HUES64 (cell line): ENCODE data around the gene PIMREG. TPM values are rescaled to one million over a fixed set of nuclear protein-coding genes. Genes with fewer than 3 reads are reported as not detected.

Experiments
- H3K27ac ChIP-seq: 2 replicates; pipeline ENCODE4 v1.7.0; 2013; ENCODE audit warnings: low read depth, low read length, inconsistent platforms
- H3K27me3 ChIP-seq: 2 replicates; pipeline ENCODE4 v1.6.1; 2013; ENCODE audit warnings: mild to moderate bottlenecking, low read length; ENCODE audit not compliant: insufficient read depth
- H3K36me3 ChIP-seq: 2 replicates; pipeline ENCODE4 v1.6.1; 2013; ENCODE audit warnings: mild to moderate bottlenecking, low read length; ENCODE audit not compliant: insufficient read depth
- H3K4me1 ChIP-seq: 2 replicates; pipeline ENCODE4 v1.6.1; 2013; ENCODE audit warnings: mild to moderate bottlenecking, low read length, moderate library complexity; ENCODE audit not compliant: insufficient read depth
- H3K4me3 ChIP-seq: 2 replicates; pipeline ENCODE4 v1.5.1; 2013; ENCODE audit warnings: mild to moderate bottlenecking, low read length, moderate library complexity
- H3K9ac ChIP-seq: 2 replicates; pipeline ENCODE4 v1.6.1; 2013; ENCODE audit warnings: mild to moderate bottlenecking, low read depth, low read length
- H3K9me3 ChIP-seq: 2 replicates; pipeline ENCODE4 v1.6.1; 2013; ENCODE audit warnings: low read depth, low read length; ENCODE audit not compliant: insufficient read depth
- WGBS: fragments of 150-250, 120-280 bp; methylation state at CpG from one replicate; pipeline ENCODE4 v1.1.7; 2013; ENCODE audit warnings: missing lambda C conversion rate; 5-methylcytosine and 5-hydroxymethylcytosine counted together
- polyA plus RNA-seq, 2 experiments: library from polyadenylated mRNA; stranded (reverse); fragments of 50-300 nt; gene quantifications; one replicate each; pipeline ENCODE4 v1.2.3, GENCODE V29; 2013

PIMREG gene, protein sequence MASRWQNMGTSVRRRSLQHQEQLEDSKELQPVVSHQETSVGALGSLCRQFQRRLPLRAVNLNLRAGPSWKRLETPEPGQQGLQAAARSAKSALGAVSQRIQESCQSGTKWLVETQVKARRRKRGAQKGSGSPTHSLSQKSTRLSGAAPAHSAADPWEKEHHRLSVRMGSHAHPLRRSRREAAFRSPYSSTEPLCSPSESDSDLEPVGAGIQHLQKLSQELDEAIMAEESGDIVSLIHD
- 91.4 TPM for polyA plus RNA-seq (2013, experiment 1 of 2)
- polyA plus RNA-seq (2013, experiment 2 of 2): 83.2 TPM

DNA sequence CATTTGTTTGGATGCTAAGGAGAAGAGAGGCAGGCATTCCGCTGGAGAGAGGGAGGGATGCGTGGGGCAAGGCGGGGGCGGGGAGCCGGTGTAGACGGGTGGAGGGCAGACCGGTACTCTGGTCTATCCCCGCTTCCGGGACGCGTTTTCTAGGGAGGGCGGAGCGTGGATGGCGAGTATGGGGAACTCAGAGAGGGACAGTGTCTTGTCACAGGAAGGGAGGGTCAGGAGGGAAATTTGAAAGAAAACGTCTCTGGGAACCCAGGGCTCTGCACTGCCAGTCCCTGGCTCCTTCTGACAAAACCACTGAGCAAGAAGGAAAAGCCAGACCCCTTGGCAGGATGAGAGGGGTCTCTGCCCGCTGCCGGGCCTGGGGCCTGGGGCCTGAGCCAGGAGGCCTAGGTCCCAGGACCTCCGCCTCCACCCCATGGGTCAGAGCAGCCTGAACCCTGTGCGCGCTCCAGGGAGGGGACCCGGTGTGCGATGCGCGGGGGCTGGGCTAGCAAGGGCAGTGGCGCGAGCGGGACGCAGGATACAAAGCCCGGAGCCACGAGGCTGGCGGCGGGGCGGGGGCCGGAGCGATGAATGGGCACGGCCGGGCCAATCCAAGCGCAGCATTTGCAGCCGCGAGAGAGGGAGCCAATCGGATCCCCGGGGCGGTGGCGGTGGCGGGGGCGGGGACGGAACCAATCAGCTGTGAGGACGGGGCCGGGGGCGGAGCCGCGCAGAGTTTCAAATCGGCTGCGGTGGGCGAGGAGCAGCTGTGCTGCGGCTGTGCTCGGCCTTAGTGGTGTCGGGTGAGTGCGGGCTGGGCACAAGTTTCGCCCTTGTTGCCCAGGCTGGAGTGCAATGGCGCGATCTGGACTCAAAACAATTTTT, at the start of gene PIMREG:
TSS of gene PIMREG (plus strand) at position 764 of the 879 bp plus-strand sequence. CDS start 656 bp downstream, outside the sequence.
- peak within 1 kb of the TSS; percentile 91 for H3K9ac ChIP-seq
- under 1% methylated on average over 62 of the region's 62 CpGs for WGBS
- peaks cover 20% of the 10 kb centered on the region for H3K4me1 ChIP-seq
- H3K4me3 ChIP-seq: peak within 1 kb of the TSS; percentile 88
- H3K9me3 ChIP-seq: no peaks in the 10 kb centered on the region; the same call in 1 of the 2 replicates
- H3K36me3 ChIP-seq: peaks cover 37% of the 10 kb centered on the region
- no peaks in the 10 kb centered on the region for H3K27me3 ChIP-seq
- H3K27ac ChIP-seq: peak within 1 kb of the TSS; percentile 100

DNA sequence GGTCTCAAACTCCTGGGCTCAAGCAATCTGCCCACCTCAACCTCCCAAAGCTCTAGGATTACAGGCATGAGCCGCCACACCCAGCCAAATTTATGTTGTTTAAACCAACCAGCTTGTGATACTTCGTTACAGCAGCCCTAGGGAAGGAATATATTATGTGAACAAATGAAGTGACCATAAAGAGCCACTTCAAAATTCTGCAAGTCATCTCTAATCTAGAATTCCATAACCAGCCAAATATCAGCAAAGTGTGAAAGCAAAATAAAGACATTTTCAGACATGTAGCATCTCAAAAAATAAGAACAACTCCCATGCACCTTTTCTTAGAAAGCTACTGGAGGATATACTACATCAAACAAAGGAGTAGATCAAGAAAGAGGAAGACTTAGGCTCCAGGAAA, 45.3 kb upstream of the PIMREG start:
- Histone ChIP-seq H3K27me3 (no peaks in the 10 kb centered on the region), H3K4me3 (no peak overlapping the region), H3K9me3 (no peaks in the 10 kb centered on the region), H3K4me1 (peaks cover 9% of the 10 kb centered on the region), H3K36me3 (no peaks in the 10 kb centered on the region), H3K9ac (no peak overlapping the region), H3K27ac (no peak overlapping the region)
- WGBS: 92% methylated on average over 2 of the region's 2 CpGs

DNA sequence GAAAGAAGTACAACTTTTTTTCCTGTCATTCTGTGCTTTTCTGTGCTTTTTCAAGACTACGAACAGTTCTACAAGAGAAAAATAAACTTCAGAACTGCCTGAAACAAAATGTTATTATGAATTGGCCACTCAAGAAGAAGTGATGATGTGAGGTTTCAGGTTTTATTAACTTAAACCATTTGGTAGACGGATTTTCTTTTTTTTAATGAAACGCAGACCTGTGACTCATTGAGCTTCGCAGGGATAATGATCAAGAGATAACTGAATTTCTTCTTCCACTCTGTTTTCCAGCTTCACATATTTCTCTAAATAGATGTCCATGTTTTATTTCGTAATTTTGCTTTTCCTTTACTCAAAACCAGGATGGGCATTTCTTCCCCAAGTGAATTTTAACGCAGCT, 42.0 kb upstream of the PIMREG start:
- no peaks in the 10 kb centered on the region for H3K27me3 ChIP-seq
- 96% methylated on average over 6 of the region's 6 CpGs for WGBS
- no peaks in the 10 kb centered on the region for H3K9me3 ChIP-seq
- no peak overlapping the region for H3K9ac ChIP-seq
- no peaks in the 10 kb centered on the region for H3K4me1 ChIP-seq
- no peak overlapping the region for H3K27ac ChIP-seq
- H3K36me3 ChIP-seq: no peaks in the 10 kb centered on the region
- no peak overlapping the region for H3K4me3 ChIP-seq

DNA sequence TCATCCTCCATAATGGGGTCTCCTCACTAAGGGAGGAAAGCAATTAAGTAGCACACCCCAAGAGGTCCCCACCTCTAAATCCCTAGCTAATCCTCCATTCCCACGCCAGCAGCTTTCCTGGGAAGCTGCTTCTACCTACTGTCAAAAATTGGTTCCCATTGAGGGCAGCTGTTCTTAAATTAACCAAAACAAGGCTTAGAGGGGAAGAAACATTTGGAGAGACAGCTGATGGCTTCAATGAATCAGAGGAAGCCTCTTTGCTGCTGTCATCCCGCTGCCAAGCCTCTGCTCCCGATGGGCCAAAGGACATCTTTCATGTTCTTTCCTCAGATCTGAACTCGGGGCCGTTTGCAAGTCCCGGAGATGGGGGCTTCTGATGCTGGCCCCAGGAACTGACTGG, 36.0 kb upstream of the PIMREG start:
- Histone ChIP-seq H3K4me3 (no peak overlapping the region), H3K36me3 (no peaks in the 10 kb centered on the region), H3K9me3 (no peaks in the 10 kb centered on the region), H3K4me1 (no peaks in the 10 kb centered on the region), H3K9ac (no peak overlapping the region), H3K27ac (no peak overlapping the region), H3K27me3 (no peaks in the 10 kb centered on the region)
- WGBS: 92% methylated on average over 6 of the region's 6 CpGs

DNA sequence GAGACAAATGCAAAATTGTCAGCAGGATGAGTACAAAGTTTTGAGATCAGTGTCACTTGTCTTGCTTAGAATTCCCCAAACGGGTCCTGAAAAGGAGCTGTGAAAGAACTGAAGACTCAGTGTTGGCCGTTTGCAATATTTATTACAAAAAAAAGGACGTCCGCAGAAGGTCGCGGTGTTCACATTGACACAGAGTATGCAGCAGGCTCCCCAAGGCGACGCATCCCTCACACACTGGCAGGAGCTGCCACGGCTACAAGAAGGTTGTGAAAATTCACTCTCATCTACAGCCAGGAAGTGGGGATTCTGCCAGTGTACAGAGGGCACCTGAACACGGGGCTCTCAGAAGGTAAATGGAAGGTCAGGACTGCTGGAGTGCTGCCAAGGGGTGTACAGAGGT, 35.5 kb upstream of the PIMREG start:
- Histone ChIP-seq H3K9ac (no peak overlapping the region), H3K9me3 (no peaks in the 10 kb centered on the region), H3K27me3 (no peaks in the 10 kb centered on the region), H3K36me3 (no peaks in the 10 kb centered on the region), H3K27ac (no peak overlapping the region), H3K4me3 (no peak overlapping the region), H3K4me1 (no peaks in the 10 kb centered on the region)
- WGBS: 91% methylated on average over 10 of the region's 10 CpGs

DNA sequence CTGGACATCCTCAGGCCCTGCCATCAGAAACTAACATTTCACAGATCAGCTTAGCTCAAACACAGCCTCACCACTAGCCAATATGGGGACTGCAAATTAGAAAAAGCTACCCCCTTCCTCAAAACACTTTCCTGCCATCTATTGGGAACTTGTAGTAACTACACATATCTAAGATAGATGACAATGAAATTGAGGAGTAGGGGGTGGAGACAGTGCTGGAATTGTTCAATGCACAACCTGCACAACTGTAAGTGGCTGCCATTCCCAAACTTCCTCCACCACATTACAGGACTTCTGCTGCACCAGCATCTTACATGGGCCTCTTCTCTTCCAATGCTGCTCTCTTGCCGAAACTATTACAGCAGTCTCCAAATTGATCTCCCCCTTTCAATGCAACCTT, 31.2 kb upstream of the PIMREG start:
- H3K27ac ChIP-seq: no peak overlapping the region
- no peak overlapping the region for H3K4me3 ChIP-seq
- H3K4me1 ChIP-seq: no peaks in the 10 kb centered on the region
- 91% methylated on average over 1 of the region's 1 CpG for WGBS
- no peaks in the 10 kb centered on the region for H3K9me3 ChIP-seq
- no peak overlapping the region for H3K9ac ChIP-seq
- no peaks in the 10 kb centered on the region for H3K27me3 ChIP-seq
- no peaks in the 10 kb centered on the region for H3K36me3 ChIP-seq

DNA sequence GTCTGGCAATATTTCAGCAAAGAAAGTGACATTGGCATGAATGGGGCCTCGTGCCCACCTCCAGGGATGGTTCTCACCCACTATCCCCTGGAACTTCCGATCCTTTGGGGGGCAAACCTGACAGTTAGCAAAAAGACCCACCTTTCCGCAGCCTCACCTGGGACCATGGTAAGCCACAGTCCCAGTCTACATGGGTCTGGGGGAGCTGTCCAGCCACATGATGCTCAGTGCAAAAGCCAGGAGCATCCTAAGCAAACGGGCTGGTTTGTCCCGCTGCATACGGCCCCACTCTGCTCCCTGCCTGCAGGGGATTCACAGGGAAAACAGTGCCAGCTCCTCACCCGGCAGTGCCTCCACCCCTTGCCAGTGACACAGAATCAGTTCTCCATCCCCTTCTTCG, 28.6 kb upstream of the PIMREG start:
- H3K9me3 ChIP-seq: no peaks in the 10 kb centered on the region
- H3K9ac ChIP-seq: no peak overlapping the region
- 86% methylated on average over 8 of the region's 8 CpGs for WGBS
- no peak overlapping the region for H3K27ac ChIP-seq
- H3K4me3 ChIP-seq: no peak overlapping the region
- no peaks in the 10 kb centered on the region for H3K36me3 ChIP-seq
- no peaks in the 10 kb centered on the region for H3K4me1 ChIP-seq
- H3K27me3 ChIP-seq: no peaks in the 10 kb centered on the region

DNA sequence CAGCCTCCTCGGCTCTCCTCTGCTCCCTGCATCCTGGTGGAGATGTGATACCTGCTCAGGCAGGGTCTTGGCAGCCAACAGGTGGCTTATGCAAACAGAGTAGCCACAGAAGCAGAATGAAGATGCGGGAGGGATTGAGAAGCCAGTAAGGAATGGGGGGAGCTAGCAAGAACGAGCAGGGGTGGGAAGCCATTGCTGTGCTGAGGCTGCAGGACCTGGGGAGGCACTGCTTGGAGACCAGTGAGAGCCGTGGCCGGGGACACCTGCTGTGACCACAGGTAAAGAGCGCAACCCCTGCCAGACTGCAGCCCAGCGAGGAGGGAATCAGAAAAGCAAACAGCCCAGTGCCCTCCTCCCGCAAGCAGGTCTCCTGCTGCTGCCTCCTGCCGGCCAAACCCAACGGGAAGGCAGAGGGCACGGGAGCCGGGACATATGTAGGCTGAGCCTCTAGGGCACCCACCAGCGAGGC, 24.0 kb upstream of the PIMREG start:
- Histone ChIP-seq H3K36me3 (no peaks in the 10 kb centered on the region), H3K9me3 (no peaks in the 10 kb centered on the region), H3K27me3 (no peaks in the 10 kb centered on the region), H3K4me1 (no peaks in the 10 kb centered on the region), H3K9ac (no peak overlapping the region), H3K27ac (no peak overlapping the region), H3K4me3 (no peak overlapping the region)
- 20% methylated on average over 13 of the region's 13 CpGs for WGBS

DNA sequence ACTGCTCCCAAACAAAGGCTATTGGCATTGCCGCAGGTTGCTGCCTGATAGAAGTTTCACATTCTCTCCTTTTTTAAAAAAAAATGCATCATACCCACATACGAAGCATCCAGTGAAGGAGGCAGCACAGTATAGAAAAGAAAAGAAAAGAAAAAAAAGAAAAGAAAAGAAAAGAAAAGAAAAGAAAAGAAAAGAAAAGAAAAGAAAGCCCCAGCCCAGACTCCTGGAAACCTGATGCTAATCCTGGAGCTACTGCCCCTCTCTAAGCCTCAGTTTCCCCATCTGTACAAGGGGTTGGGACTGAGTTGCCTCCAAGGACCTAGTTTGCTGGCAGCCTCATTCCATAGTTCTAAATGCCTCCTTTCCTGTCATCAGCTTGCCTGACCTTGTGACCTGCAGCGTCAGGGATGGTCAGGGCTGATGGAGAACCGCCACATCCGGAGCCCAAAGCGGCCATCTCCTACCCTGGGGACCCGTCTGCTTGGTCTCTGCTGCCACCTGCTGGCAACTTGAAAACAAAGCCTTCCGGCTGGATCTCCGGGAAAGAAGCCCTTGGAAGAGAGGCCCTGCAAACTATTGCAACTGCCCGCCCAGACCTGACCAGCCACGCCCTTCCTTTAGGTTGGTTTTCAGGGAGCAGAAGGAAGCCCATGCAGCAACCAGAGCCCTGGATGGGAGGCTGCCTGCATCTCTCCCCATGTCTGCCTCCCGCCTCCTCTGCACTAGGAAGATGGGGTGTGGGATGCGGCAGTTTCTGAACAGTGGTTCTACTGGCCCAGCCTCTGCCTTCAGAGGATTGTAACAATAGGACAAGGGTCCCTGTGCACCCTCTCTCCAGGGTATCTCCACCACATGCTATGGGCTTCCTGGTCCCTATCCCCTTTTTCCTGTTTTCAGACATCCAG, 22.3 kb upstream of the PIMREG start:
- WGBS: 38% methylated on average over 13 of the region's 13 CpGs

DNA sequence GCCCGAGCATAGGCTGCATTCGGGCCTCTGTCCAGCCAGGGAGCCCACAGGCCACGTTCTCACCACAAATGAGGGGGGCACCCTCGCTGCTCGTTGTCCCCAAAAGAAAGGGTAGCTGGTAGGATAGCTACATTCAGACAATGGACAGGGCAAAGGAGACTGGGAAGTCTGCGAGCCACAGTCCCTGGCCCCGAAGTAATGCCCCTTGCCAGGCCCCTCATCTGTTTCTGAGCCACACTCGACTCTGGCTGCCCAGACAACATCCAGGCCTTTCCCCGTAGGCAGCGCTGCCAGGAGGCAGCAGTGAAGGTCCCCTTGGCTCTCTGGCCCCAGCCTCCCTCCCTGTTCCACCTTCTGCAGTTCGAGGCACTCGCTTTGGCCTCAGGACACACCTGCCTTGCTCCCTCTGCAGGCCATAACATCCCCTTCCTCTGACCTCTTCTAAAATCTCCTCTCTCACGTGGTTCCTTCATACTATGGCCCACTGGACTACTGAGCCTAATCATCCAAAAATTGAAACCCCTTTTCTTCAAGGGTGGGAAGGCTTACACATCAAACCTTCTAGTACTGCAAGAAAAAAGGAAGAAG, 21.5 kb upstream of the PIMREG start:
- Histone ChIP-seq H3K27ac (no peak overlapping the region), H3K4me1 (no peaks in the 10 kb centered on the region), H3K27me3 (no peaks in the 10 kb centered on the region), H3K36me3 (no peaks in the 10 kb centered on the region), H3K4me3 (no peak overlapping the region), H3K9ac (no peak overlapping the region), H3K9me3 (no peaks in the 10 kb centered on the region)
- 80% methylated on average over 13 of the region's 13 CpGs for WGBS

More for the DNA sequence above, 22.3 kb upstream of the PIMREG start:
- no peak overlapping the region for H3K27ac ChIP-seq
- H3K4me1 ChIP-seq: no peaks in the 10 kb centered on the region
- no peak overlapping the region for H3K4me3 ChIP-seq
- H3K27me3 ChIP-seq: no peaks in the 10 kb centered on the region
- no peaks in the 10 kb centered on the region for H3K36me3 ChIP-seq
- H3K9me3 ChIP-seq: no peaks in the 10 kb centered on the region
- no peak overlapping the region for H3K9ac ChIP-seq
